Astrocyte (in vitro differentiated cells and primary cell): Measurements from ENCODE around the gene MEG3. TPM values are rescaled to one million over a fixed set of nuclear protein-coding genes. Genes with fewer than 3 reads are reported as not detected.

Source experiments
- DNase-seq: peaks from one replicate; pipeline ENCODE4 v3.0.0-alpha.2; 2010; ENCODE audit warnings: low read depth
- FAIRE-seq: peaks from 2 replicates; lab custom pipeline; 2011; peaks lifted over from hg19 to GRCh38; lab: Jason Lieb, UNC
- H2AFZ ChIP-seq: 2 replicates; pipeline ENCODE4 v1.6.0; 2012; ENCODE audit warnings: low read depth, low read length, inconsistent platforms
- H3K27ac ChIP-seq: 2 replicates; pipeline ENCODE4 v1.5.1; 2011; ENCODE audit warnings: low read depth, low read length, inconsistent platforms
- H3K27me3 ChIP-seq: 2 replicates; pipeline ENCODE4 v1.6.0; 2011; ENCODE audit warnings: low read length, inconsistent platforms; ENCODE audit not compliant: insufficient read depth
- H3K36me3 ChIP-seq: 2 replicates; pipeline ENCODE4 v1.5.1; 2011; ENCODE audit warnings: low read length, inconsistent platforms; ENCODE audit not compliant: insufficient read depth
- H3K4me1 ChIP-seq: 2 replicates; pipeline ENCODE4 v1.5.1; 2011; ENCODE audit warnings: low read length, inconsistent platforms; ENCODE audit not compliant: insufficient read depth
- H3K4me2 ChIP-seq: 2 replicates; pipeline ENCODE4 v1.6.0; 2012; ENCODE audit warnings: low read length, inconsistent platforms
- H3K4me3 ChIP-seq: 2 replicates; pipeline ENCODE4 v1.5.1; 2011; ENCODE audit warnings: low read depth, mild to moderate bottlenecking, low read length, inconsistent platforms; ENCODE audit not compliant: insufficient read depth
- H3K79me2 ChIP-seq: 2 replicates; pipeline ENCODE4 v1.6.0; 2012; ENCODE audit warnings: mild to moderate bottlenecking, low read length, inconsistent platforms; ENCODE audit not compliant: insufficient read depth
- H3K9ac ChIP-seq: 2 replicates; pipeline ENCODE4 v1.6.0; 2012; ENCODE audit warnings: mild to moderate bottlenecking, low read length, inconsistent platforms
- H3K9me3 ChIP-seq: 2 replicates; pipeline ENCODE4 v1.5.1; 2012; ENCODE audit warnings: low read depth, mild to moderate bottlenecking, low read length, inconsistent platforms; ENCODE audit not compliant: insufficient read depth
- H4K20me1 ChIP-seq: 2 replicates; pipeline ENCODE4 v1.6.0; 2012; ENCODE audit warnings: low read length, inconsistent platforms; ENCODE audit not compliant: insufficient read depth
- H3K27ac Mint-ChIP-seq: one replicate; pipeline ENCODE4 v1.8.0; 2021; ENCODE audit warnings: mild to moderate bottlenecking, mixed read lengths; ENCODE audit not compliant: unreplicated experiment
- H3K27me3 Mint-ChIP-seq: one replicate; pipeline ENCODE4 v1.8.0; 2021; ENCODE audit warnings: low read depth, mixed read lengths; ENCODE audit not compliant: unreplicated experiment
- H3K36me3 Mint-ChIP-seq: one replicate; pipeline ENCODE4 v1.8.0; 2021; ENCODE audit warnings: low read depth, mixed read lengths; ENCODE audit not compliant: unreplicated experiment
- H3K4me1 Mint-ChIP-seq: one replicate; pipeline ENCODE4 v1.8.0; 2021; ENCODE audit warnings: low read depth, mixed read lengths; ENCODE audit not compliant: unreplicated experiment
- H3K4me3 Mint-ChIP-seq: one replicate; pipeline ENCODE4 v1.8.0; 2021; ENCODE audit warnings: mild to moderate bottlenecking, moderate library complexity, mixed read lengths; ENCODE audit not compliant: unreplicated experiment
- H3K9me3 Mint-ChIP-seq: one replicate; pipeline ENCODE4 v1.8.0; 2021; ENCODE audit warnings: mild to moderate bottlenecking, mixed read lengths; ENCODE audit not compliant: unreplicated experiment
- CTCF ChIP-seq: IDR thresholded peaks from 2 replicates; pipeline ENCODE4 v1.5.1; 2011; ENCODE audit warnings: low read depth, mild to moderate bottlenecking, inconsistent platforms, low read length, moderate library complexity; ENCODE audit not compliant: insufficient read depth
- EZH2 ChIP-seq: IDR thresholded peaks from 2 replicates; pipeline ENCODE4 v1.6.1; 2012; ENCODE audit warnings: mild to moderate bottlenecking, low read length, inconsistent platforms; ENCODE audit not compliant: insufficient read depth
- total RNA-seq: library from RNA; stranded (reverse); gene quantifications from 2 replicates; pipeline ENCODE4 v1.2.1, GENCODE V29; 2021

The MEG3 gene
- total RNA-seq, 1 donor from 2014 or later: not detected

DNA sequence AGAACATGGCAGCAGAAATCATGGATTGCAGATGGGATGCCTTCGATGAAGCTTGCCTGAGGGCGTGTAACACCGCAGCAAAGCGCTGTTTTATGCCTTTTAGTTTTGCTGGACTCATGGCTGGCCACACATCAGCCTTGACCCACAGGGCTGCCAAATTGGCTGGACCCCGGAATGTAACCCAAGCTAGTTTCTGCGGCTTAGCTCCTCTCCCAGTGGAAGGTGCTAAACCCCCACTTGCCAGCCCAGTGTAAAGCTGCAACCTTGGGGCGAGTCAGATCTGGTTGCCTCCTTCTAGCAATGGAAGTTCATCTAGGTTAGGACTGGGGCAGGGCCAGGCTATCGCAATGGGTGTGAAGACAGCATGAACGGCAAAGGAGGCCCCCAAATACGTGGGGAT lies 38.3 kb downstream of the MEG3 start:
- peaks cover 72% of the 10 kb centered on the region for H3K79me2 ChIP-seq
- no peak overlapping the region for H2AFZ ChIP-seq
- Mint-ChIP-seq H3K9me3 (peaks cover 4% of the 10 kb centered on the region), H3K27ac (no peak overlapping the region), H3K4me3 (no peak overlapping the region), H3K36me3 (no peaks in the 10 kb centered on the region), H3K4me1 (no peaks in the 10 kb centered on the region), H3K27me3 (peaks cover 47% of the 10 kb centered on the region)
- no peak overlapping the region for H3K27ac ChIP-seq
- H3K36me3 ChIP-seq: peaks cover 18% of the 10 kb centered on the region
- no peak overlapping the region for H3K4me2 ChIP-seq
- peaks cover 92% of the 10 kb centered on the region for H4K20me1 ChIP-seq
- no peak for FAIRE-seq
- DNase-seq: no peak
- H3K9ac ChIP-seq: no peak overlapping the region
- H3K9me3 ChIP-seq: no peaks in the 10 kb centered on the region
- no peak overlapping the region for H3K4me3 ChIP-seq
- peaks cover 6% of the 10 kb centered on the region for H3K4me1 ChIP-seq
- TF ChIP-seq EZH2 (no peak), CTCF (no peak)
- no peaks in the 10 kb centered on the region for H3K27me3 ChIP-seq

GRCh38 chr14:100864960-100865681 lies 39.2 kb downstream of the MEG3 start:
- Mint-ChIP-seq H3K36me3 (no peaks in the 10 kb centered on the region), H3K9me3 (peaks cover 4% of the 10 kb centered on the region), H3K27ac (peak overlapping the region; percentile 62), H3K4me3 (no peak overlapping the region), H3K4me1 (no peaks in the 10 kb centered on the region), H3K27me3 (peaks cover 41% of the 10 kb centered on the region)
- DNase-seq: peak; percentile 63
- Histone ChIP-seq H3K79me2 (peaks cover 63% of the 10 kb centered on the region), H3K9me3 (no peaks in the 10 kb centered on the region), H3K36me3 (peaks cover 15% of the 10 kb centered on the region), H3K4me1 (peaks cover 6% of the 10 kb centered on the region), H3K27me3 (no peaks in the 10 kb centered on the region), H4K20me1 (peaks cover 83% of the 10 kb centered on the region), H3K4me2 (no peak overlapping the region), H2AFZ (no peak overlapping the region), H3K27ac (no peak overlapping the region), H3K9ac (no peak overlapping the region), H3K4me3 (no peak overlapping the region)
- FAIRE-seq: no peak
- TF ChIP-seq CTCF (no peak), EZH2 (no peak)
